Spleen (tissue), 7 donors: Measurements from ENCODE around the gene GAS2.

Experiments
- POLR2A ChIP-seq, 3 donors: fragments of 450-650 bp; IDR thresholded peaks; one replicate each; pipeline ENCODE4 v1.5.1; 2017; ENCODE audit warnings: antibody characterized with exemption in 3 of 3, mild to moderate bottlenecking in 1 of 3
- POLR2AphosphoS5 ChIP-seq, 3 donors: sonication (generic); formaldehyde crosslinking; IDR thresholded peaks; one replicate each; pipeline ENCODE4 v1.5.1; 2017; ENCODE audit warnings: antibody characterized with exemption in 3 of 3
- TF ChIP-seq, protein P1 (sequence below), 11 experiments: fragments of 200-600 bp in 7 of 11; fragments of 450-650 bp in 4 of 11; sonication (generic) in 4 of 11; IDR thresholded peaks in 8 of 11; conservative IDR thresholded peaks in 3 of 11; 1 replicate in 7 of 11; 2 replicates in 4 of 11; pipeline versions ENCODE4 v1.4.0 to v1.8.0; 2016 to 2021; ENCODE audit warnings: antibody characterized with exemption in 11 of 11, inconsistent platforms in 4 of 11, mild to moderate bottlenecking in 1 of 11
- donor health status: DM: no; HTN: no; CAD: no; lungs with moderate emphysema.
- donor health status: DM: no; HTN: no; CAD: no.
- donor health status: DM: no; HTN: no; CAD: no.

DNA sequence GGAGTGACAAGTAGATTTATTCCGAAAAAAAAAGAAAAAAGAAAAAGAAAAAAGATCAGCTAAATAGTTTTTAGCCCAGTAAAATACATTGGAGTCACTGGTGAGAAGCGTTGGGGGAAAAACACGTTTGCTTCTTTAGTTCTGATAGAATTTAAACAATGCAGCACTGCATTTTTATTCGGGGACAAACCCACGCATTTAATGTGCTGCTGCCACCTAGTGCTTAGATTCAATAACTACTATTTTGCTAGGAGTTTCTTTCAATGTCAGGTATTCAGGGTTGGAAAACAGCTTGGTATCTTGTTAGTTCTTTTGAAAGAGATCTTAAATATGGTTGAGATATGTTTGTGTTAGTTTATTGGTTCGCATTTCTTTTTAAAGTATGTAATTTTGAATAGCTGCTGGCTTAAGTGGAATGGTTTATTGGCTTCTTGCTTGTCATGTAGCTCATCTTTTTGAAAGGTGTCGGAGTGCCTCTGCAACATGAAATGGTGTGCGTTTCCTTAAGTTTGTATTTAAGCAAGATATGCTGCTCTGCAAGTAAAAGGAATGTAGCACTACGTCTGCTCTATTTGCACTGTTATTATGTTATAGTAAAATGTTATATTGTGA lies 121.2 kb downstream of the GAS2 start:
- TF ChIP-seq POLR2A (IDR thresholded peaks at IDR 0.05) (no peak), POLR2AphosphoS5 (IDR thresholded peaks at IDR 0.05) (no peak)
- TF ChIP-seq, protein P1, sequence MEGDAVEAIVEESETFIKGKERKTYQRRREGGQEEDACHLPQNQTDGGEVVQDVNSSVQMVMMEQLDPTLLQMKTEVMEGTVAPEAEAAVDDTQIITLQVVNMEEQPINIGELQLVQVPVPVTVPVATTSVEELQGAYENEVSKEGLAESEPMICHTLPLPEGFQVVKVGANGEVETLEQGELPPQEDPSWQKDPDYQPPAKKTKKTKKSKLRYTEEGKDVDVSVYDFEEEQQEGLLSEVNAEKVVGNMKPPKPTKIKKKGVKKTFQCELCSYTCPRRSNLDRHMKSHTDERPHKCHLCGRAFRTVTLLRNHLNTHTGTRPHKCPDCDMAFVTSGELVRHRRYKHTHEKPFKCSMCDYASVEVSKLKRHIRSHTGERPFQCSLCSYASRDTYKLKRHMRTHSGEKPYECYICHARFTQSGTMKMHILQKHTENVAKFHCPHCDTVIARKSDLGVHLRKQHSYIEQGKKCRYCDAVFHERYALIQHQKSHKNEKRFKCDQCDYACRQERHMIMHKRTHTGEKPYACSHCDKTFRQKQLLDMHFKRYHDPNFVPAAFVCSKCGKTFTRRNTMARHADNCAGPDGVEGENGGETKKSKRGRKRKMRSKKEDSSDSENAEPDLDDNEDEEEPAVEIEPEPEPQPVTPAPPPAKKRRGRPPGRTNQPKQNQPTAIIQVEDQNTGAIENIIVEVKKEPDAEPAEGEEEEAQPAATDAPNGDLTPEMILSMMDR (IDR thresholded peaks at IDR 0.05 in 8 of 11, conservative IDR thresholded peaks at IDR 0.05 in 3 of 11) = peak; percentile 30 to 74 (median 51)
